Retina (tissue), 1 donor: ENCODE measurements around the gene CILP2.

Experiments
- DNase-seq: peaks from one replicate; pipeline ENCODE4 v3.0.0-alpha.2; 2016

The CILP2 gene

DNA sequence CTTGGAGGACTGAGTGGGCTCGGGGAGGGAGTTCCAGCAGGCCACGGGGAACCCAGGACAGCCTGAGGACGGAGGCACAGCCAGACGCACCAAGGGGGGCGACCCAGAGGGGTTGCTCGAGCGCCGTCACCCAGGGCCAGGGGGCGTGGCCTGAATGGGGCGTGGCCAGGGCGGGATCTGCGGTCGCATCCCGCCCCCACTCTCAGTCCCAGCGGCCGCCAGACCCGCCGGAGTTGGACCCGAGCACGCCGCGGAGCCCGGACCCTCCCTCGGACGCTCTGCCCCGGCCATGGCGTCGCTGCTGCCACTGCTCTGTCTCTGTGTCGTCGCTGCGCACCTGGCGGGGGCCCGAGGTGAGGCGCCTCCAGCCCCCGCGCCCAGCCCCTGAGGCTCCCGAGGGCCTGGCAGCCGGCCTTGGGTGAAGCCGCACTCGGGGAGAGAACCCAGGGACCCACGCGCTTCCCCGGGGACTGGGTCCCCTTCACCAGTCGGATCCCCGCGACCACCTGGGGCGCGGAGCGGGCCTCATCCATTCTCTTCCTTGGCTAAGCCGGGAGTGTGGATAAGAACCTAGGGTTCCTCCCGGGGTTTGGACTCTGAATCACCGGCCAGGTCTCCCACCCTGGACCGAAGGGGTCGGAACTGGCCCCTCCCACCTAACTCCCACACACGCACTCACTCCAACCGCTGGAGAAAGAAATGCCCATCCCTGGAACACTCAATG, at the start of gene CILP2:
Gene CILP2, plus strand, starts transcription at position 205 of the 724 bp plus-strand sequence. Its CDS starts 85 bp downstream, at position 290.
- DNase-seq: peak; percentile 77

GRCh38 chr19:19488875-19489690, 49.0 kb upstream of the CILP2 start:
- DNase-seq: peak; percentile 79

DNA sequence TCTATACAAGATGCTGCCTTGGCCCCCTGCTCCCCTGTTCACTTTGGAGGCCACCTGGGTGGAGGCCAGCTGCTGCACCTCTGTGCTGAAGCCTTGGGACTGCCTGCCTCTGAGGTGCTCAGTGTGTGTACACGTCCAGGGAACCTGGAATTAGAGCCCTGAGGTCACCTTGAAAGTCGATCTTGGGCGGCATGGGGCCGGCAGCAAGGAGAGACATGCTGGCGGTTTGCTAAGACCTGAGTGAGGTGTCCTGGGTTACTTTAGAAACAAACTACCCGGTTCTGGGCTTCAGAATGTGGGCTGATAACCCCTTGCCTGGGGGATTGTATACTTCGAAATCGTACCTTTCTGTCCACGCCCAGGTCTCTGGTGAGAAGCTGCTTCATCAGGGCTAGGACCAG, 48.3 kb upstream of the CILP2 start:
- DNase-seq: no peak

DNA sequence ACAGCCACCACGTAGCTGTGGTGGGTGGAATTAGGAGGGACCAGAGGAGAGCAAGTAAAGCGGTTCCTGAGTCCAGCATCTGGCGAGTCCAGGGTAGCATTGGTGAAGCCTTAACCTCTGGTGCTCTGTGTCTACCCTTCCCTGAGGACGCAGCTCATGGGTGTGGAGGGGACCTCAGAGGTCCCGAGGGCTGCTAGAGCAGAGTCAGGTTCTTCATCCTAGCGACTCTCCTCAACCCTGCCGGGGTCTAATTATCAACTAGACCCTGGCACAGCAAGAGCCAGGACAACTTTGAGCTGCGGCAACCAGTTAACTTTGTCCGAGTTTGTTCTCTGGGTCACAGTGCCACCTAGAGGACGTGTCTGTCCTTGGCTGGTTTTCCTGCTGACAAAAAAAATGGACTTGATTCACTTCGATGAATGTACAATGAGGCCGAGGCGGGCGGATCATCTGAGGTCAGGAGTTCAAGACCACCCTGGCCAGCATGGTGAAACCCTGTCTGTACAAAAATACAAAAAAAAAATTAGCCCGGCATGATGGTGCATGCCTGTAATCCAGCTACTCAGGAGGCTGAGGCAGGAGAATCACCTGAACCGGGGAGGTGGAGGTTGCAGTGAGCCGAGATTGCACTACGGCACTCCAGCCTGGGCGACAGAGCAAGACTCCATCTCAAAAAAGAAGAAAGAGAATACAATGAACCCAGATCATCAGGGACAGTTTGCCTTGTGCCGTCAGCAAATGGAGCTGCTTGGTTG, 47.7 kb upstream of the CILP2 start:
- peak; percentile 87 for DNase-seq

GRCh38 chr19:19491321-19492025, 46.6 kb upstream of the CILP2 start:
- DNase-seq: no peak

DNA sequence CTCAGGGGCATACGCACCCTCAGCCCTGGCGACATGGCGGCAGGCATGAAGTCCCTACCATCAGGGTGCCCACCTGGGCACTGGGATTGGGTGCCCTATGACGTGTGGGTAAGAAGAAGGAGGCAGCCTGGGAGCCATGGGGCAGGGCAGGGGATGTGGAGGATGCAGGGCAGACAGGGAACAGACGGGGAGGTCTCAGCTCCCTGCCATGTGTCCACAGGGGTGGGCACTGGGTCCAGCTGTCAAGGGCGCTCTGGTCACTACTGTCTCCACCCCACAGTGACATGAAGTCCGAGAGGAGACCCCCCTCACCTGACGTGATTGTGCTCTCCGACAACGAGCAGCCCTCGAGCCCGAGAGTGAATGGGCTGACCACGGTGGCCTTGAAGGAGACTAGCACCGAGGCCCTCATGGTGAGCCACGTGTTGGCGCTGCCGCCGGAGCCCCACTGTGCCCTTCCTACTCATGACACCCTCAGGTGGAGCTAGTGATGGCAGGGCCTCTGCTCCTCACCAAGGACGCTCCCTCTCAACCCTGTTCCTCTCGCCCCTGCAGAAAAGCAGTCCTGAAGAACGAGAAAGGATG, 45.9 kb upstream of the CILP2 start:
- DNase-seq: no peak

DNA sequence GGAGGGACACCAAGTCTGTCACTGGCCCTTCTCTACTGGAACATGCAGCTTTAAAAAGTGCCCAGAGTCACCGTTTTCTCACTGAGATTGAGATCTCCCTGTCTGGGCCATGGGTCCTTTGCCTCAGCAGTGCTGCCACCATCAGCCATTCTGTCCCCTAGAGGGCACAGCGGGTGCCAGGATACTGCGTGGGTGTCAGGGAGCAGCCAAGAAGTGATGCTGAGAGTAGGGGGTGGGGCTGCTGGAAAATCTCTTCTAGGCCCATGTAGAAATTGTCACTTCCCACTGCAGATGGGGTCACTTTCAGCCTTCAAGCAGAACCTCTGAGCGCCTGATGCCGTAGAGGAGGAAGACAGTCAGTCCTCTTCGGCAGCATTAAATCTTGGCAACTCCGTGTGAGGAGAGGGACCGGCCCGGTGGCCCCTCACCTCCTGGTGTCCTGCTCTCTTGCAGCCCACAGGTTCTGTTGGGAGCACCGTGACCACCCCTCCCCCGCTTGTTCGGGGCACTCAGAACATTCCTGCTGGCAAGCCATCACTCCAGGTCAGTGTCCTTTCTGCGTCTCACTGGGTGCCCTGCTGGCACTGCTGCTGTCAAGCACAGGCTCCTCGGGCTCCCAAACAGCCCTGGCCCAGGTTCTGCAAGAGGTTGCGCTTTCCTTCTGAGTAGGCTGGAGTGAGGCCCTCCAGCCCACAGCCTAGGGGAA, 44.1 kb upstream of the CILP2 start:
- no peak for DNase-seq

- DNase-seq: no peak
Measured at GRCh38 chr19:19495614-19496603, 42.2 kb upstream of the CILP2 start.

- DNase-seq: no peak
Measured at GRCh38 chr19:19498255-19498991, 39.6 kb upstream of the CILP2 start.

DNA sequence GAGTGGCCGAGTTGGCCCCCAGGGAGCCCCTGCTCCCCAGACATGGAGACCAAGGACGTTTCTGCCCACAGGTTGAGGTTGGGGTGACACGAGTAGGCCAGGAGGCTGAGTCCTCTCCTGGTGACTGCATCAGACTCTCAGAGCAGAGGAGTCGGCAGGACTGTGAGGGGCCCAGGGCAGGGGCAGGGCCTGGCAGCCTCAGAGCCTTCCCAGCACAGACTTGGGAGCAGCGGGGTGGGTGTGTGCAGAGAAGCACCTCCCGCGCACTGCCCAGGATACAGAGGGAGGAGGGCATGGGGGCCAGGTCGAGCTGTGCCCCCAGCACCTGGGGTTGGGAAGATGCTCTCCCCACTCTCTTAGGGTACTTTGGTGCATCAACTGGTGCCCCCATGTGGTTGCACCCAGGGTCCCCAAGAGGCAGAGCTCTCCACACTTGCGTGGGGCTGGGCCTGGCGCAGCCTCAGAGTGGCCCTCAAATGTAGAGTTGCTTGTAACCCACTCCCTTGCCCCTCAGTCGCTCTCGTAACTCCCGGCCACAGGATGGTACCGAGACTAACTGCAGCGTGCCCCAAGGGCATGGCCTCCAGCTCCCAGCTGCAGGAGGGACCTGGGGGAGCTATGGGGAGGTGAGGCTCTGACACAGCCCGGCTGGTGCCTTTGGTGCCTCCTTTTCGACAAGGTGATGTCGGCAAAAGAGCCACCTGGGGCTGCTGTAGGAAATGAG, 38.6 kb upstream of the CILP2 start:
- no peak for DNase-seq

GRCh38 chr19:19500975-19501644, 37.0 kb upstream of the CILP2 start:
- no peak for DNase-seq

GRCh38 chr19:19501798-19502197, 36.3 kb upstream of the CILP2 start:
- no peak for DNase-seq

DNA sequence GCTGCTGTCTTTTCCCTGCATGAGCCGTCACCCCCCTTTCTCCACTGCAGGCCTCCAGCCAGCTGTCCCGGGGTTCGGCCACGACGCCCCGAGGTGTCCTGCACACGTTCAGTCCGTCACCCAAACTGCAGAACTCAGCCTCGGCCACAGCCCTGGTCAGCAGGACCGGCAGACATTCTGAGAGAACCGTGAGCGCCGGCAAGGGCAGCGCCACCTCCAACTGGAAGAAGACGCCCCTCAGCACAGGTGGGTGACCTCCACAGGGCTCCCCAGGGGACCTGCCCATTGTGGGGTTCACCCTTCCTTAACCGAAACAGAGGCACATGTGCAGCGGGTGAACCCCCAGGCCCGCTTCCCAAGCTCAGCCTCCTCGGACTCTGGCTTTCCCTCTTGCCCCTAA, 35.8 kb upstream of the CILP2 start:
- DNase-seq: no peak

DNA sequence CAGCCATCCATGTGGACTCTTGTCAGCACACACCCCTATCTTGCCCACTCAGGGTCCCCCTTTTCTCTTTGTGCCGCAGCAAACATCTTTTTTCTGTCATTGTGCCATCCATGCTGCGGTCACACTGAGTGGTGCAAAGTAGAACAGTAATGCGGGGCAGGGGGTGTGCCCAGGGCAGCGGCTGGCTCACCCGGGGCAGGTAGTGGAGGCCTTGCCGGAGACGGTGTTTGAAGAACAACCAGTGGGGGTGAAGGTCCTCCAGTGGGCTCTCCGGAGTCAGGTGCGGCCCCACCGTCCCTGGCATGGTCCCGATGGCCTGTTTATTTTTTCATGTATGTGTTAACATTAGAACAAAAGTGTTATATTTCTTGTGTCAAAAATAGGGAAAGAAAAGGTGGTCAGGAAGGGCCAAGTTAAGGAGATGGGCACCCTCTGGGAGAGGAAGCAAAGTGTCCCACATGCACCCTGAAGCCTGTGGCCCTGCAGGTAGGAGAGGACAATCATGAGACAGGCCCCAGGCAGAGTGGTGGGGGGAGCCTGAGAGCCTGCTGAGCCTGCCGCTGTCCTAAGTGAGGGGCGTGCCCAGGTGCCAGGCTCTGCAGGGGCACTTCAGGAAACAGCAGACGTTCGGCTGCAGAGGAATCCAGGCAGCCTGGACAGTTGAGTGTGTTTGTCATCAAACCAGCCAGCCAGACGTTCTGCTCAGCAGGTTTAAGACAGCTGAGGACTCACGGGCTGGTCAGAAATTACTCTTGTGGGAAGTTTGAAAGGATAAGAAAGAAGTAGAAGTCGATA, 35.1 kb upstream of the CILP2 start:
- no peak for DNase-seq

GRCh38 chr19:19504754-19505668, 33.1 kb upstream of the CILP2 start:
- DNase-seq: no peak

GRCh38 chr19:19505669-19506326, 32.3 kb upstream of the CILP2 start:
- no peak for DNase-seq
